GM12878 (cell line): Measurements from ENCODE around the gene NDUFS6. TPM values are rescaled to one million over a fixed set of nuclear protein-coding genes. Genes with fewer than 3 reads are reported as not detected.

Experiments used
- ATAC-seq: fragments of 200-7000 bp; cut with Tn5 transposase; 3 replicates; pipeline ENCODE4 v1.9.1; 2020; ENCODE audit warnings: mild to moderate bottlenecking, moderate library complexity
- BruUV-seq: library from RNA; stranded (reverse); fragments of 400-500 nt; replicated peaks from 2 replicates; lab custom pipeline; 2021; lab: Mats Ljungman, UMichigan
- CTCF ChIA-PET: fragments of 300-600 bp; sonication (Branson Sonifier 250); formaldehyde crosslinking; extraction: SDS; loops from one replicate; lab custom pipeline; 2021; ENCODE audit warnings: inconsistent platforms; lab: Yijun Ruan, JAX
- POLR2A ChIA-PET: fragments of 350-600 bp; formaldehyde crosslinking; extraction: SDS; loops from one replicate; lab custom pipeline; 2021; ENCODE audit warnings: inconsistent platforms; lab: Charles Lee
- RAD21 ChIA-PET: fragments of 300-600 bp; sonication (Branson Sonifier 250); formaldehyde crosslinking; loops from one replicate; lab custom pipeline; 2023; ENCODE audit warnings: antibody characterized with exemption; ENCODE audit not compliant: unreplicated experiment; lab: Charles Lee
- SMC1A ChIA-PET: fragments of 300-600 bp; sonication (Branson Sonifier 250); formaldehyde crosslinking; loops from one replicate; lab custom pipeline; 2023; ENCODE audit not compliant: unreplicated experiment, uncharacterized antibody; lab: Charles Lee
- DNase-seq: peaks from one replicate; pipeline ENCODE4 v3.0.0-alpha.2; 2011; ENCODE audit warnings: low read depth, low spot score
- FAIRE-seq: peaks from 3 replicates; lab custom pipeline; 2011; peaks lifted over from hg19 to GRCh38; lab: Jason Lieb, UNC
- H2AFZ ChIP-seq: 2 replicates; pipeline ENCODE4 v1.6.0; 2011; ENCODE audit warnings: low read depth, low read length, control low read depth; ENCODE audit not compliant: control insufficient read depth
- H3K27ac ChIP-seq: 2 replicates; pipeline ENCODE4 v1.5.1; 2011; ENCODE audit warnings: control low read depth; ENCODE audit not compliant: control insufficient read depth, insufficient read depth
- H3K27me3 ChIP-seq, 2 experiments: replicated peaks in 1 of 2; 2 replicates each; pipeline versions ENCODE4 v1.6.0 to v1.6.1; 2011; ENCODE audit warnings: low read length in 1 of 2; ENCODE audit not compliant: control insufficient read depth in 2 of 2, insufficient read depth in 2 of 2
- H3K36me3 ChIP-seq, 2 experiments: 2 replicates each; pipeline ENCODE4 v1.5.1; 2011; ENCODE audit warnings: low read length in 1 of 2; ENCODE audit not compliant: control insufficient read depth in 2 of 2, insufficient read depth in 2 of 2
- H3K4me1 ChIP-seq: 2 replicates; pipeline ENCODE4 v1.6.1; 2011; ENCODE audit warnings: mild to moderate bottlenecking, low read length, moderate library complexity, mixed read lengths; ENCODE audit not compliant: control insufficient read depth, insufficient read depth
- H3K4me2 ChIP-seq: 2 replicates; pipeline ENCODE4 v1.6.0; 2011; ENCODE audit warnings: control low read depth; ENCODE audit not compliant: control insufficient read depth, insufficient read depth
- H3K4me3 ChIP-seq: fragments of 200-600 bp; sonication (generic); 2 replicates; pipeline ENCODE4 v1.5.1; 2016
- H3K79me2 ChIP-seq: 2 replicates; pipeline ENCODE4 v1.6.0; 2011; ENCODE audit warnings: low read length; ENCODE audit not compliant: control insufficient read depth, insufficient read depth
- H3K9ac ChIP-seq: 2 replicates; pipeline ENCODE4 v1.8.0; 2011; ENCODE audit warnings: low read length, control low read depth, mixed read lengths; ENCODE audit not compliant: control insufficient read depth, insufficient read depth
- H3K9me3 ChIP-seq: replicated peaks from 3 replicates; pipeline ENCODE4 v1.5.1; 2011; ENCODE audit warnings: mild to moderate bottlenecking, low read length; ENCODE audit not compliant: control insufficient read depth, insufficient read depth
- H4K20me1 ChIP-seq: 2 replicates; pipeline ENCODE4 v1.6.0; 2011; ENCODE audit not compliant: control insufficient read depth, insufficient read depth
- CBX3 ChIP-seq: fragments of 200-600 bp; sonication (generic); IDR thresholded peaks from 2 replicates; pipeline ENCODE4 v1.6.1; 2016; ENCODE audit warnings: low read depth, borderline replicate concordance
- EGR1 ChIP-seq, 2 experiments: IDR thresholded peaks; 1 replicate in 1 of 2; 2 replicates in 1 of 2; pipeline ENCODE4 v1.6.1; 2011 to 2012; ENCODE audit warnings: low read depth in 2 of 2, low read length in 2 of 2, borderline replicate concordance in 1 of 2, mild to moderate bottlenecking in 1 of 2, moderate library complexity in 1 of 2
- JUND ChIP-seq: IDR thresholded peaks from 2 replicates; pipeline ENCODE4 v1.6.1; 2012; ENCODE audit warnings: low read depth, mild to moderate bottlenecking, low read length, improper control_type of control experiment, moderate library complexity
- NFIC ChIP-seq: IDR thresholded peaks from 2 replicates; pipeline ENCODE4 v1.6.1; 2012; ENCODE audit warnings: low read depth, mild to moderate bottlenecking, inconsistent platforms, low read length, moderate library complexity
- POLR2AphosphoS2 ChIP-seq: IDR thresholded peaks from 2 replicates; pipeline ENCODE4 v1.6.1; 2011; ENCODE audit warnings: low read depth, mild to moderate bottlenecking, low read length, improper control_type of control experiment, moderate library complexity
- PRDM15 ChIP-seq: fragments of 450-650 bp; formaldehyde crosslinking; IDR thresholded peaks from 2 replicates; pipeline ENCODE4 v1.4.0; 2020; ENCODE audit warnings: mild to moderate bottlenecking, moderate library complexity
- WGBS: methylation state at CpG from one replicate; pipeline ENCODE4 v1.1.6; 2016; ENCODE audit warnings: low lambda C conversion rate; ENCODE audit not compliant: insufficient replicate concordance, insufficient coverage; ENCODE audit errors: missing lambda C conversion rate; 5-methylcytosine and 5-hydroxymethylcytosine counted together
- in situ Hi-C: fragments of 300-500 bp; cut with MboI; formaldehyde crosslinking; loops from 9 replicates; pipeline ENCODE4 v1.14.3; 2018; ENCODE audit warnings: mixed read lengths
- intact Hi-C: fragments of 100-400 bp; cut with micrococcal nuclease; formaldehyde crosslinking; loops from one replicate; pipeline ENCODE4 v1.14.2; 2022; ENCODE audit not compliant: unreplicated experiment
- polyA plus RNA-seq, 11 experiments: library from polyadenylated mRNA; depleted of rRNA in 4 of 11; unstranded in 6 of 11; stranded (reverse) in 5 of 11; fragments of >200 nt; fragmentation: Nextera tagmentation in 4 of 11; fragmentation: Illumina TruSeq in 1 of 11; extraction: Ambion mirVana in 4 of 11; extraction: Trizol in 1 of 11; gene quantifications; 1 replicate in 1 of 11; 2 replicates in 10 of 11; pipeline versions ENCODE4 v1.2.1 to v1.2.3, GENCODE V29; 2011 to 2016; ENCODE audit warnings: inconsistent platforms in 2 of 11, missing spikeins in 2 of 11, low read depth in 1 of 11
- total RNA-seq, 4 experiments: library from RNA; depleted of rRNA in 3 of 4; stranded (reverse); fragments of >200 nt in 3 of 4; fragmentation: Illumina TruSeq in 1 of 4; extraction: Trizol in 1 of 4; gene quantifications; 2 replicates each; pipeline versions ENCODE4 v1.2.1 to v1.2.3, GENCODE V29; 2013 to 2021
- TF ChIP-seq, protein P1 (sequence below), 3 experiments: IDR thresholded peaks in 2 of 3; conservative IDR thresholded peaks in 1 of 3; 2 replicates each; pipeline ENCODE4 v1.5.1; 2011; ENCODE audit warnings: low read depth in 3 of 3, low read length in 3 of 3, mild to moderate bottlenecking in 3 of 3, control low read depth in 2 of 3, moderate library complexity in 2 of 3, inconsistent platforms in 1 of 3, mixed read lengths in 1 of 3; ENCODE audit not compliant: control insufficient read depth in 2 of 3, insufficient read depth in 1 of 3; ENCODE audit errors: extremely low read depth in 1 of 3

The NDUFS6 gene
- total and polyA plus RNA-seq, 10 of the 15 experiments (the other 5 are each of a cell fraction or from before 2014, with no cell fraction given): 20.7 to 213 (median 58.3) TPM

GRCh38 chr5:1762121-1762882 lies 38.9 kb upstream of the NDUFS6 start:
- POLR2A ChIA-PET: no interaction called here
- RAD21 ChIA-PET: interaction anchor here (1.1 to 3.9 kb wide), 3 partner anchors 12 to 39 kb away, joined by 3 to 12 read pairs (median 7); partner anchors contain the start of gene NDUFS6
- DNase-seq: no peak
- intact Hi-C loops (loop anchor here (2.0 to 5.0 kb wide), 2 partner anchors 40 to 276 kb away; partner anchors contain the start of gene NDUFS6), in situ Hi-C loops (no loop called here)
- Histone ChIP-seq H3K9ac (no peak overlapping the region), H3K36me3 (no peaks in the 10 kb centered on the region), H4K20me1 (no peaks in the 10 kb centered on the region), H3K4me3 (no peak overlapping the region), H3K27ac (no peak overlapping the region), H3K79me2 (no peaks in the 10 kb centered on the region), H3K27me3 (peaks cover 0 to 3% of the 10 kb centered on the region in 2 experiments; a peak in 2 of 4 replicates), H2AFZ (no peak overlapping the region), H3K4me1 (no peaks in the 10 kb centered on the region), H3K9me3 (no peaks in the 10 kb centered on the region; the same call in 1 of the 3 replicates), H3K4me2 (no peak overlapping the region)
- no peak for ATAC-seq
- TF ChIP-seq, protein P1, sequence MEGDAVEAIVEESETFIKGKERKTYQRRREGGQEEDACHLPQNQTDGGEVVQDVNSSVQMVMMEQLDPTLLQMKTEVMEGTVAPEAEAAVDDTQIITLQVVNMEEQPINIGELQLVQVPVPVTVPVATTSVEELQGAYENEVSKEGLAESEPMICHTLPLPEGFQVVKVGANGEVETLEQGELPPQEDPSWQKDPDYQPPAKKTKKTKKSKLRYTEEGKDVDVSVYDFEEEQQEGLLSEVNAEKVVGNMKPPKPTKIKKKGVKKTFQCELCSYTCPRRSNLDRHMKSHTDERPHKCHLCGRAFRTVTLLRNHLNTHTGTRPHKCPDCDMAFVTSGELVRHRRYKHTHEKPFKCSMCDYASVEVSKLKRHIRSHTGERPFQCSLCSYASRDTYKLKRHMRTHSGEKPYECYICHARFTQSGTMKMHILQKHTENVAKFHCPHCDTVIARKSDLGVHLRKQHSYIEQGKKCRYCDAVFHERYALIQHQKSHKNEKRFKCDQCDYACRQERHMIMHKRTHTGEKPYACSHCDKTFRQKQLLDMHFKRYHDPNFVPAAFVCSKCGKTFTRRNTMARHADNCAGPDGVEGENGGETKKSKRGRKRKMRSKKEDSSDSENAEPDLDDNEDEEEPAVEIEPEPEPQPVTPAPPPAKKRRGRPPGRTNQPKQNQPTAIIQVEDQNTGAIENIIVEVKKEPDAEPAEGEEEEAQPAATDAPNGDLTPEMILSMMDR (IDR thresholded peaks at IDR 0.05 in 2 of 3, conservative IDR thresholded peaks at IDR 0.05 in 1 of 3; ENCODE audit: control insufficient read depth in 2 of 3, extremely low read depth in 1 of 3, insufficient read depth in 1 of 3, low read depth in 3 of 3, low read length in 3 of 3): no peak
- TF ChIP-seq CBX3 (no peak), PRDM15 (CRISPR knock-in tag) (no peak), POLR2AphosphoS2 (no peak), NFIC (no peak), EGR1 (IDR thresholded peaks at IDR 0.05; ENCODE audit: borderline replicate concordance in 1 of 2, low read depth in 2 of 2, low read length in 2 of 2) (no peak), JUND (no peak)
- SMC1A ChIA-PET: interaction anchor here (0.6 to 1.8 kb wide), 3 partner anchors 30 to 57 kb away, joined by 3 to 6 read pairs (median 4); partner anchors contain the start of gene NDUFS6
- no peak for FAIRE-seq
- CTCF ChIA-PET: interaction anchor here (1.2 to 3.0 kb wide), 5 partner anchors 11 to 278 kb away, joined by 3 to 18 read pairs (median 5); partner anchors contain the start of gene NDUFS6
- BruUV-seq: no TSS peak
- WGBS: 50% methylated on average over 25 of the region's 25 CpGs
